ENCODE data around the gene FBXL17.
"Not testable (repeated sequence)": the region's sequence is repeated elsewhere in the genome, so short reads cannot be mapped to it uniquely, and the experiment has no call there.

The FBXL17 gene

DNA sequence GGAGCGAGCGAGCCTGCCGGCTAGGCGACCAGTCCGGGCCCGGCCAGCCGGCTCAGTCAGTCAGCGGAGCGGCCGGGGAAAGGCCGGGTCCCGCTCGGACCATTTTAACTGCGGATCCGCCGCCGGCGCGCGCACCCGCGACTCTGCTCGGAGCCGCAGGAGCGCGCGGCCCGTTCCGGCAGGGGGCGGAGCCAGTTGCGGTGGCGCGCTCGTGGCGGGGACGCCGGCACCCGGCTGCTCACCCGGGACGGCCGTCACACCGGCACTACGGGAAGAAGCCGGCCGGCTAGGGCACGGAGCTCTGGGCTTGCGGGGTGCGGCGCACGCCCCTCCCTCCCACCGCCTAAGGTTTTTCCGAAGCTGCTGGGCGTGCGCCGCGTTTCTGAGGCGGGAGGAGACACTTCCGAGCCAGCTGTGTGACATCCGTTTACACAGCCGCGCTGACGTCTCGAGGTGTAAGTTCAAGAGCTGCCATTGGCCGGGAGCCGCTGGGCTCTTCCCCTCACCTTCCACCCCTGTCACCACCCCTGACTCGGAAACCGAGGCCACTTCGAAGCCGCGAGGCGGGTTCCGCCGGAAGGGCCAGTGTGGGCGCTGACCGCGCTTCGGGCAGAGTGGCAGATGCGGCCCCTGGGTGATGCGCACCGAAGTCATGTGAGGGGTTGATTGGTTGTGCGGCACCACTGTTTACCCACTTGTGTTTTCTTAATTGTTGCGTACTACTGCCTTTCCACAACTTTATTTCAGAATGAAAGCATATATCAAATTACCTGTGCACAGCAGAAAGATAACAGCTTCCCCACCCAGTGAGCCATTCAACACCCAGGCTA is at the start of gene FBXL17:
FBXL17 (minus strand) TSS at position 145 of the 830 bp plus-strand sequence.
- H3K27me3 ChIP-seq (ENCODE audit: control insufficient read depth, insufficient read depth, low read length): no peaks in the 10 kb centered on the region
- H3K27ac ChIP-seq (ENCODE audit: low read length): peak within 1 kb of the TSS; percentile 27
- H3K4me1 ChIP-seq (ENCODE audit: control insufficient read depth, low read depth, low read length): peaks cover 9% of the 10 kb centered on the region
- H3K36me3 ChIP-seq (ENCODE audit: control insufficient read depth, low read depth, low read length): no peaks in the 10 kb centered on the region
- no peaks in the 10 kb centered on the region for H3K9me3 ChIP-seq (ENCODE audit: control insufficient read depth, low read depth, low read length)
- peak within 1 kb of the TSS; percentile 75 for H3K9ac ChIP-seq (ENCODE audit: low read length)
- peak within 1 kb of the TSS; percentile 60 for H3K4me3 ChIP-seq (ENCODE audit: low read length)

DNA sequence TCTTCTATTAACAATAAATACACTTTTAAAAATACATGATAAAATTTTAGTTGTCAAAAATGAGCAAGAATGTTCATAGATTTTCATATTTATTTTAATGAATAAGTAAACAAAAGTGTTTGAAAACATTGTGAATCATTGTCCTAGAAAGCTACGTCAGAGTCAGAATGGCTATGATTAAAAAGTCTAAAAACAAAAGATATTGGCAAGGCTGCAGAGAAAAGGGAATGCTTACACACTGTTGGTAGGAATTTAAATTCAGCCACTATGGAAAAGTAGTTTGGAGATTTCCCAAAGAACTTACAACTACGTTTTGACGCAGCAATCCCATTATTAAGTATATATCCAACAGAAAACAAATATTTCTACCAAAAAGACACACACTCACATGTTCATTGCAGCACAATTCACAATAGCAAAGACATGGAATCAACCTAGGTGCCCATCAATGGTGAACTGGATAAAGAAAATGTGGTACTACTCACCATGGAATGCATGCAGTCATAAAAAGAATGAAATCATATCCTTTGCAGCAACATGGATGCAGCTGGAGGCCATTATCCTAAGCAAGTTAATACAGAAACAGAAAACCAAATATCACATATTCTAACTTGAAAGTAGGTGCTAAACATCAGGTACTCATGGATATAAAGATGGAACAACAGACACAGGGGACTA is 49.2 kb upstream of the FBXL17 start:
- no peak overlapping the region for H3K9ac ChIP-seq (ENCODE audit: low read length)
- H3K27ac ChIP-seq (ENCODE audit: low read length): no peak overlapping the region

DNA sequence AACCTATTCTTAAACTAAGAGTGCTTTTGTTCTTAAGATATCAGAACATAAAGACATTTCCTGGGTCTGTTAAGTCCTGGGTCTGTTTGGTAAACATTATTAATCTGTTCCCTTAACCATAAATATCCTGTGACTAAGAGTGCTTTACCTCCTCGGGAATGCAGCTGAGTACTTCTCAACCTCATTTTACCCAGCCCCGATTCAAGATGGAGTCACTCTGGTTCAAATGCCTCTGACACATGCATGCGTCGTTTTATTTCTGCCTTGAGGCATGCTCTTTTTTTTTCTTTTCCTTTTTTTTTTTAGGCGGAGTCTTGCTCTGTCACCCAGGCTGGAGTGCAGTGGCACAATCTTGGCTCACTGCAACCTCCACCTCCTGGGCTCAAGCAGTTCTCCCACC is 39.8 kb upstream of the FBXL17 start:
- Histone ChIP-seq H3K27ac (ENCODE audit: low read length) (no peak overlapping the region), H3K9ac (ENCODE audit: low read length) (no peak overlapping the region), H3K9me3 (ENCODE audit: control insufficient read depth, low read depth, low read length) (peaks cover 3% of the 10 kb centered on the region), H3K27me3 (ENCODE audit: control insufficient read depth, insufficient read depth, low read length) (no peaks in the 10 kb centered on the region), H3K4me3 (ENCODE audit: low read length) (no peak overlapping the region), H3K36me3 (ENCODE audit: control insufficient read depth, low read depth, low read length) (no peaks in the 10 kb centered on the region), H3K4me1 (ENCODE audit: control insufficient read depth, low read depth, low read length) (no peaks in the 10 kb centered on the region)

More for the DNA sequence above, 49.2 kb upstream of the FBXL17 start:
- no peaks in the 10 kb centered on the region for H3K4me1 ChIP-seq (ENCODE audit: control insufficient read depth, low read depth, low read length)
- no peak overlapping the region for H3K4me3 ChIP-seq (ENCODE audit: low read length)
- no peaks in the 10 kb centered on the region for H3K9me3 ChIP-seq (ENCODE audit: control insufficient read depth, low read depth, low read length)
- H3K36me3 ChIP-seq (ENCODE audit: control insufficient read depth, low read depth, low read length): no peaks in the 10 kb centered on the region
- H3K27me3 ChIP-seq (ENCODE audit: control insufficient read depth, insufficient read depth, low read length): no peaks in the 10 kb centered on the region

DNA sequence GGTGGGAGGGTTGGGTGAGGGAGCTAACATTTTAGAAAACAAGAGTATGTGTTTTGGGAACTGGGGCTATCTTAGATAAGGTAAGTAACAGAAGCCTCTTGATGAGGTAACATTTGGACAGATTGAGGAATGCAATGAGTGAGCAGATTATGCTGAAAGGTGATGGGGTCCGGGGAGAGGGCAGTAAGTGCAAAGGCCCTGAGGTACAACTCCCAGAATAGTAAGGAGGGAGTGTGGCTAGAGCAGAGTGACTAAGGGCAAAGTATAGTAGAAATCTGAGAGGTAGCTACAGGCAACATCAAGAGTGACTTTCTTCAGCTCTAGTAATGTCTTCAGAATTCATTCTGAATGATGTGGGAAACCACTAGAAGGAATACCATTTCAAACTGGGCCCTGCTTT is 38.9 kb upstream of the FBXL17 start:
- Histone ChIP-seq H3K4me3 (ENCODE audit: low read length) (no peak overlapping the region), H3K4me1 (ENCODE audit: control insufficient read depth, low read depth, low read length) (no peaks in the 10 kb centered on the region), H3K9me3 (ENCODE audit: control insufficient read depth, low read depth, low read length) (peaks cover 8% of the 10 kb centered on the region), H3K27ac (ENCODE audit: low read length) (no peak overlapping the region), H3K27me3 (ENCODE audit: control insufficient read depth, insufficient read depth, low read length) (no peaks in the 10 kb centered on the region), H3K9ac (ENCODE audit: low read length) (no peak overlapping the region), H3K36me3 (ENCODE audit: control insufficient read depth, low read depth, low read length) (no peaks in the 10 kb centered on the region)

DNA sequence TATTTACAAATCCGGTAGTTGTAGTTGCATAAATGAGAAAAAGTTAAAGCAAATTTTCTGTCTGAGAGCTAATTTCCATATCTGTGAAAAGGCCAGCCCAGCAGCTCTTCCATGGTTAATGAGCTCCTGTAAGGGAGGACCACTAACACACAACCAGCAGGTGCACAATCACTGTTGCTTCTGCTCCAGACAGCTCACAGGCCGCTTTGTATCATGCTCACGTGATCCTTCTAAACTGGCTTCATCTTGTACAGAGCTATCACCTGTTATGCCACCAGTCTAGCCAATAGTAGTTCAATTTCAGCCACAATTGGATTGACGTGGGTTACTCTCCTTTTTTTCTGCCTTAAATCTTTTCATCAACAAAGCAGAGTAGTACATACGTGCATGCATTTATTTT is 38.3 kb upstream of the FBXL17 start:
- no peaks in the 10 kb centered on the region for H3K36me3 ChIP-seq (ENCODE audit: control insufficient read depth, low read depth, low read length)
- no peak overlapping the region for H3K4me3 ChIP-seq (ENCODE audit: low read length)
- no peaks in the 10 kb centered on the region for H3K4me1 ChIP-seq (ENCODE audit: control insufficient read depth, low read depth, low read length)
- H3K9me3 ChIP-seq (ENCODE audit: control insufficient read depth, low read depth, low read length): peaks cover 8% of the 10 kb centered on the region
- no peak overlapping the region for H3K27ac ChIP-seq (ENCODE audit: low read length)
- H3K27me3 ChIP-seq (ENCODE audit: control insufficient read depth, insufficient read depth, low read length): no peaks in the 10 kb centered on the region
- H3K9ac ChIP-seq (ENCODE audit: low read length): no peak overlapping the region

DNA sequence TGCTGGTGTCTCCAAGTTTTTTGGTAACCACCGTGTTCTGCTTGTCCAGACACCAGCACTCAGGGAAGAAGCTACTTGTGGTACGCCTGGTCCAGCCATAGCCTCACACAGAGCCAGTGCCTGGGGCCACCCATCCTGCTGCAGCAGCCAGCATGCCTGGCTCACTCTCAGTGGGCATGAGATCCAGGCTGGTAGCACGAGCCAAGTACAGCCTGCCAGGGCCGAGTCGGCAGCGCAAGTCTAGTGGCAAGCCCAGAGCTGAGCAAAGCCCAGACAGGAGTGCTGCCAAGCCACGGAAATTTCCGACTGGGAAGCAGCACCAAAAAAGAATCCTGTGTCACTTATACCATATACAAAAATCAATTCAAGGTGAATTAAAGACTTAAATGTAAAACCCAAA is 36.3 kb upstream of the FBXL17 start:
- Histone ChIP-seq H3K9ac (ENCODE audit: low read length) (no peak overlapping the region), H3K36me3 (ENCODE audit: control insufficient read depth, low read depth, low read length) (no peaks in the 10 kb centered on the region), H3K27me3 (ENCODE audit: control insufficient read depth, insufficient read depth, low read length) (no peaks in the 10 kb centered on the region), H3K4me1 (ENCODE audit: control insufficient read depth, low read depth, low read length) (no peaks in the 10 kb centered on the region), H3K4me3 (ENCODE audit: low read length) (no peak overlapping the region), H3K9me3 (ENCODE audit: control insufficient read depth, low read depth, low read length) (peaks cover 8% of the 10 kb centered on the region), H3K27ac (ENCODE audit: low read length) (no peak overlapping the region)

DNA sequence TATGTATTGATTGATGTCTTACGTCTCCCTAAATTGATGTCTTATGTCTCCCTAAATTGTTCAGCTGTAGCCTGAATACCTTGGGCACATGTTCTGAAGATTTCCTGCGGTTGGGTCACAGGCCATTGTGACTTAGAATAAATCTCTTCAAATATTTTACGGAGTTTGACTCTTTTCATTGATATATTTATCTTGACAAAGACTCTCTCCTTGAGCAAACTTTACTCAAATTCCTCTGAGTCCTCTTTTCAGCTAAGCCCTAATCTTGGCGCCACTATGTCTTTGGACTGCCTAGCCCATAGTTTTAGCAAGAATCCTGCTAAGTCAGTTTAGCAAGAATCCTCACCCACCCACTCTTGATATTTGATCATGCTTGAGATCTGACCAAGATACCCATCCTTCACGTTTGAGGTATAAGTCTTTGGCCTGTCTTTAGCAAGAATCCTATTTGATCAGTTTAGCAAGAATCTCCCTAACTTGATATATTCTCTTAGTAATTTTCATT is 35.3 kb upstream of the FBXL17 start:
- Histone ChIP-seq H3K36me3 (ENCODE audit: control insufficient read depth, low read depth, low read length) (no peaks in the 10 kb centered on the region), H3K27me3 (ENCODE audit: control insufficient read depth, insufficient read depth, low read length) (no peaks in the 10 kb centered on the region), H3K4me1 (ENCODE audit: control insufficient read depth, low read depth, low read length) (no peaks in the 10 kb centered on the region), H3K27ac (ENCODE audit: low read length) (no peak overlapping the region), H3K4me3 (ENCODE audit: low read length) (no peak overlapping the region), H3K9me3 (ENCODE audit: control insufficient read depth, low read depth, low read length) (peaks cover 8% of the 10 kb centered on the region), H3K9ac (ENCODE audit: low read length) (no peak overlapping the region)

DNA sequence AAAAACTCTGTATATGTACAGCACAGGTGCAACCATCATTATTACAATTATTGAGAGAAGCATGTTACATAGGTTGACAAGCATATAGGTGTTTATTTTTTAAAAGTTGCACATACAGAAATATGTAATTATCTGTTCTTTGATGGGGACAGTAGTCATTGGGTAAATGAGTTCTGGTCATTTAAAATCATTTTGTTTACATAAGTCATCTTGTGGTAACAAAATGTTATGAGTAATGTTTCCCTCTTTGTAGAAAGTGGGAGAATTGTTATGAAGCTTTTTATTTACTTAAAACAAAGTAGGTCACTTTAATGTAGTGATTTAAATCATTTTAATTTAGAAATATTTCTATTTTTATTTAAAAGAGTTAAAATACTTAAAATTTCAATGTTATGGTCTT is 33.8 kb upstream of the FBXL17 start:
- Histone ChIP-seq H3K36me3 (ENCODE audit: control insufficient read depth, low read depth, low read length) (no peaks in the 10 kb centered on the region), H3K27ac (ENCODE audit: low read length) (no peak overlapping the region), H3K4me1 (ENCODE audit: control insufficient read depth, low read depth, low read length) (no peaks in the 10 kb centered on the region), H3K27me3 (ENCODE audit: control insufficient read depth, insufficient read depth, low read length) (no peaks in the 10 kb centered on the region), H3K9ac (ENCODE audit: low read length) (no peak overlapping the region), H3K9me3 (ENCODE audit: control insufficient read depth, low read depth, low read length) (peaks cover 8% of the 10 kb centered on the region), H3K4me3 (ENCODE audit: low read length) (no peak overlapping the region)

DNA sequence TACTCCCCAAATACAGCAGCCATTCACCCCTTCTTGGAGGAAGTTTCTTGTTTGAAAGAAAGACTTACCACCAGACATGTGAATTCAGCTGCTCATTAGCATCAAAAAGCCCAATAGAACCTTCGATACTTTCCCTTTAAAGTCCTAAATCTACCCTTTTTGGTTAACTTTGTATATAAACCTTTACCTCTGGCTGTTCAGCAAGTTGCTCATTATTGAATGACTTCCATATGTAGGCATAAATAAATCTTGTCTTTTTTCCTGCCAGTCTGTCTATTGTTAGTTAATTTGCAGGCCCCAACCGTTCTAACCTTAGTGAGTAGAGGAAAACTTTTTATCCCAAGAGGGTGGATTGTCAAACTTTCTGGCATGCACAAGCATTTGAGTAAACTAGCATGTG is 27.9 kb upstream of the FBXL17 start:
- peak overlapping the region; percentile 32 for H3K9ac ChIP-seq (ENCODE audit: low read length)
- H3K9me3 ChIP-seq (ENCODE audit: control insufficient read depth, low read depth, low read length): no peaks in the 10 kb centered on the region
- peak overlapping the region; percentile 34 for H3K4me3 ChIP-seq (ENCODE audit: low read length)
- no peaks in the 10 kb centered on the region for H3K27me3 ChIP-seq (ENCODE audit: control insufficient read depth, insufficient read depth, low read length)
- peaks cover 13% of the 10 kb centered on the region for H3K4me1 ChIP-seq (ENCODE audit: control insufficient read depth, low read depth, low read length)
- peak overlapping the region; percentile 12 for H3K27ac ChIP-seq (ENCODE audit: low read length)
- H3K36me3 ChIP-seq (ENCODE audit: control insufficient read depth, low read depth, low read length): no peaks in the 10 kb centered on the region

DNA sequence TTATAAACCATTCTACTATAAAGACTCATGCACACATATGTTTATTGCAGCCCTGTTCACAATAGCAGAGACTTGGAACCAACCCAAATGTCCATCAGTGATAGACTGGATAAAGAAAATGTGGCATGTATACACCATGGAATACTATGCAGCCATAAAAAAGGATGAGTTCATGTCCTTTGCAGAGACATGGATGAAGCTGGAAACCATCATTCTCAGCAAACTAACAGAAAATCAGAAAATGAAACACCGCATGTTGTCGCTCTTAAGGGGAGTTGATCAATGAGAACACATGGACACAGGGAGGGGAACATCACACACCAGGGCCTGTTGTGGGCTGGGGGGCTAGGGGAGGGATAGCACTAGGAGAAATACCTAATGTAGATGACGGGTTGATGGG is 23.3 kb upstream of the FBXL17 start:
- not testable (repeated sequence) for H3K27me3 ChIP-seq (ENCODE audit: control insufficient read depth, insufficient read depth, low read length); H3K9me3 ChIP-seq (ENCODE audit: control insufficient read depth, low read depth, low read length); H3K4me3 ChIP-seq (ENCODE audit: low read length); H3K9ac ChIP-seq (ENCODE audit: low read length); H3K4me1 ChIP-seq (ENCODE audit: control insufficient read depth, low read depth, low read length); H3K36me3 ChIP-seq (ENCODE audit: control insufficient read depth, low read depth, low read length); H3K27ac ChIP-seq (ENCODE audit: low read length)

DNA sequence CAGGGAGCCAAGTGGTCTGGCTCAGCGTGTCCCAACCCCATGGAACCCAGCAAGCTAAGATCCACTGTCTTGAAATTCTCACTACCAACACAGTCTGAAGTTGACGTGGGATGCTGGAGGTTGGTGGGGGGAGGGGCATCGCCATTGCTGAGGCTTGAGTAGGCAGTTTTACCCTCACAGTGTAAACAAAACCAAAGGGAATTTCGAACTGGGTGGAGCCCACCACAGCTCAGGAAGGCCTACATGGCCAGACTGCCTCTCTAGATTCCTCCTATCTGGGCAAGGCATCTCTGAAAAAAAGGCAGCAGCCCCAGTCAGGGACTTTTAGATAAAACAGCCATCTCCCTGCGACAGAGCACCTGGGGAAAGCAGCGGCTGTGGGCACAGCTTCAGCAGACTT is 17.1 kb upstream of the FBXL17 start:
- Histone ChIP-seq H3K36me3 (ENCODE audit: control insufficient read depth, low read depth, low read length) (no peaks in the 10 kb centered on the region), H3K9me3 (ENCODE audit: control insufficient read depth, low read depth, low read length) (peaks cover 3% of the 10 kb centered on the region), H3K27me3 (ENCODE audit: control insufficient read depth, insufficient read depth, low read length) (no peaks in the 10 kb centered on the region), H3K4me1 (ENCODE audit: control insufficient read depth, low read depth, low read length) (no peaks in the 10 kb centered on the region), H3K9ac (ENCODE audit: low read length) (no peak overlapping the region), H3K27ac (ENCODE audit: low read length) (no peak overlapping the region), H3K4me3 (ENCODE audit: low read length) (no peak overlapping the region)

DNA sequence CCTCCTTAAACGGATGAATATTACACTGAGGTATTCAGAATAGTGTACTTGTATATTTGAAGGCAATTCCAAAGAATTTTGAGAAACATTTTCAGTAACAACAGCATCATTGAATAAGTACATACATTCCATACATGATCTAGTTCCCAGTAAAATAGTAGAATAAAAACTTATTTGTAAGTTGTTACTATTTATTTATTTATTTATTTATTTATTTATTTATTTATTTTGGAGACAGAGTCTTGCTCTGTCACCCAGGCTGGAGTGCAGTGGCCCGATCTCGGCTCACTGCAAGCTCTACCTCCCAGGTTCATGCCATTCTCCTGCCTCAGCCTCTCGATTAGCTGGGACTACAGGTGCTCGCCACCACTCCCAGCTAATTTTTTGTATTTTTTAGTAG is 14.9 kb upstream of the FBXL17 start:
- not testable (repeated sequence) for H3K9me3 ChIP-seq (ENCODE audit: control insufficient read depth, low read depth, low read length); H3K36me3 ChIP-seq (ENCODE audit: control insufficient read depth, low read depth, low read length); H3K9ac ChIP-seq (ENCODE audit: low read length)

More for the DNA sequence above, 14.9 kb upstream of the FBXL17 start:
- not testable (repeated sequence) for H3K4me1 ChIP-seq (ENCODE audit: control insufficient read depth, low read depth, low read length); H3K27me3 ChIP-seq (ENCODE audit: control insufficient read depth, insufficient read depth, low read length); H3K27ac ChIP-seq (ENCODE audit: low read length); H3K4me3 ChIP-seq (ENCODE audit: low read length)
